Psoas muscle (tissue), 8 donors: ENCODE results near the gene CARD11. TPM values are rescaled to one million over a fixed set of nuclear protein-coding genes. Genes with fewer than 3 reads are reported as not detected.

ENCODE experiments used
- ATAC-seq, 4 donors: fragments of 200-7000 bp; cut with Tn5 transposase; one replicate each; pipeline ENCODE4 v1.9.1; 2020; ENCODE audit warnings: moderate library complexity in 3 of 4, mild to moderate bottlenecking in 2 of 4
- DNase-seq, 2 donors: peaks; one replicate each; pipeline ENCODE4 v3.0.0-alpha.2; 2020
- H3K27ac ChIP-seq: fragments of 200-600 bp; one replicate; pipeline ENCODE4 v1.8.0; 2022
- H3K27me3 ChIP-seq, 3 donors: fragments of 200-600 bp in 1 of 3; one replicate each; pipeline versions ENCODE4 v1.6.1 to v1.8.0; 2013 to 2022; ENCODE audit warnings: low read length in 2 of 3, mild to moderate bottlenecking in 2 of 3, moderate library complexity in 1 of 3; ENCODE audit not compliant: insufficient read depth in 3 of 3
- H3K36me3 ChIP-seq, 2 donors: fragments of 200-600 bp in 1 of 2; one replicate each; pipeline versions ENCODE4 v1.6.1 to v1.8.0; 2013 to 2022; ENCODE audit warnings: low read depth in 1 of 2, mild to moderate bottlenecking in 1 of 2, moderate library complexity in 1 of 2; ENCODE audit not compliant: insufficient read depth in 1 of 2
- H3K4me1 ChIP-seq: fragments of 200-600 bp; one replicate; pipeline ENCODE4 v1.8.0; 2022
- H3K4me3 ChIP-seq: fragments of 200-600 bp; one replicate; pipeline ENCODE4 v1.8.0; 2022; ENCODE audit warnings: mild to moderate bottlenecking
- H3K9me3 ChIP-seq: fragments of 200-600 bp; one replicate; pipeline ENCODE4 v1.8.0; 2022
- WGBS, 3 donors: extraction: QIAGEN DNeasy Blood & Tissue Kit; methylation state at CpG; one replicate each; pipeline versions ENCODE4 v1.1.6 to v1.1.7; 2013; 5-methylcytosine and 5-hydroxymethylcytosine counted together
- intact Hi-C, 2 donors: fragments of 100-400 bp; cut with DNase I; formaldehyde crosslinking; loops; one replicate each; pipeline versions ENCODE4 v1.11.0 to v1.14.2; 2022
- polyA plus RNA-seq, 3 donors: library from polyadenylated mRNA; stranded (reverse); fragments of 200-250 nt; gene quantifications; one replicate each; pipeline ENCODE4 v1.2.3, GENCODE V29; 2013
- total RNA-seq, 4 donors: library from RNA; stranded (reverse); fragmentation: NEBNext Ultra II Directional in 2 of 4; extraction: Animal tissue kit (Norgen Biotek cat#: 25700) in 2 of 4; gene quantifications; one replicate each; pipeline versions ENCODE4 v1.2.1 to v1.2.4, GENCODE V29; 2021 to 2023
- TF ChIP-seq, protein P1 (sequence below): fragments of 200-600 bp; IDR thresholded peaks from one replicate; pipeline ENCODE4 v1.8.0; 2022; ENCODE audit warnings: antibody characterized with exemption
- donor health status: healthy with polysubstance abuse.
- donor health status: DM: no; HTN: no; CAD: no; lungs with moderate emphysema.
- donor health status: Bipolar disorder and iron deficiency.
- donor health status: healthy.
- donor health status: DM: yes; HTN: yes; CAD: no.
- donor health status: DM: no; HTN: no; CAD: no.
- donor health status: DM: no; HTN: no; CAD: no.
- donor health status: DM: yes; HTN: yes; CAD: no.

Gene CARD11
- total and polyA plus RNA-seq, 7 donors: 0.08 to 0.84 (median 0.39) TPM

DNA sequence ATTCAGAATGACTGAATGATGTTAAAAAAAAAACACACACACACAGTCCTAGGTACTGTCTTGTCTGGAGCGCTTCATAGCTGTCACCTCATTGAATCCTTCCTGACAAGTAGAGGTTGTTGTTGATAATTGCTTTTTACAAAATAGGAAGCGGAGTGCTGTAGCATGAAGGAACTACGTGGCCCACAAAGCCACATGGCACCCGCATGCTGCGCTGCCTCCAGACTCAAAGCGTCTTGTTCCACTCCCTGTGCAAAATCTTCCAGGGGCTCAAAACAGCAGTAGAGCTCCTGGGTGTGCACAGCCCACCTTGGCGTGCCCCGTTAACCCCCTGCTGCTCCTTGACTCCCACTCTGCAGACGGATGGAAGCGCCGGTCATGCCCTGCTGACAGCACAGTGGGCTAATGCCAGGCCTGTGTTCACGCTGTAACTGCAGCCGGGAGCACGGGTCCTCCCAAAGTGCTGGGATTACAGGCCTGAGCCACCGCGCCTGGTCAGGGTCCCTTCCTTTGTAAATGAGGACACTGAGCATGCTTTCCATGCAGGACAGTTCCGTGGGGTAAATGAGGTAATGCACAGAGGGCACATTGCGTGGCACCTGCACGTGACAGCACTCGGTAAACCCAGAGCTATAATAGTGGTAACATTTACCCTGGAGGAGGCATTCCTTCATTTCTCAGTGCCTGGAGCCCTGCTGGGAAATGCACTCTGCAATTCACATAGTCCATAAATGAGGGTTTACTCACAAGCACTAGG, 108.5 kb downstream of the CARD11 start:
- Histone ChIP-seq H3K4me3 (no peak overlapping the region), H3K4me1 (no peaks in the 10 kb centered on the region), H3K36me3 (no peaks in the 10 kb centered on the region), H3K27ac (no peak overlapping the region), H3K9me3 (no peaks in the 10 kb centered on the region), H3K27me3 (peaks cover 2 to 57% (median 23%) of the 10 kb centered on the region in 3 donors)
- 65 to 81% (median 73%) methylated on average over 20 of the region's 20 CpGs for WGBS, 3 donors
- ATAC-seq: no peak
- intact Hi-C loops: no loop called here
- TF ChIP-seq, protein P1, sequence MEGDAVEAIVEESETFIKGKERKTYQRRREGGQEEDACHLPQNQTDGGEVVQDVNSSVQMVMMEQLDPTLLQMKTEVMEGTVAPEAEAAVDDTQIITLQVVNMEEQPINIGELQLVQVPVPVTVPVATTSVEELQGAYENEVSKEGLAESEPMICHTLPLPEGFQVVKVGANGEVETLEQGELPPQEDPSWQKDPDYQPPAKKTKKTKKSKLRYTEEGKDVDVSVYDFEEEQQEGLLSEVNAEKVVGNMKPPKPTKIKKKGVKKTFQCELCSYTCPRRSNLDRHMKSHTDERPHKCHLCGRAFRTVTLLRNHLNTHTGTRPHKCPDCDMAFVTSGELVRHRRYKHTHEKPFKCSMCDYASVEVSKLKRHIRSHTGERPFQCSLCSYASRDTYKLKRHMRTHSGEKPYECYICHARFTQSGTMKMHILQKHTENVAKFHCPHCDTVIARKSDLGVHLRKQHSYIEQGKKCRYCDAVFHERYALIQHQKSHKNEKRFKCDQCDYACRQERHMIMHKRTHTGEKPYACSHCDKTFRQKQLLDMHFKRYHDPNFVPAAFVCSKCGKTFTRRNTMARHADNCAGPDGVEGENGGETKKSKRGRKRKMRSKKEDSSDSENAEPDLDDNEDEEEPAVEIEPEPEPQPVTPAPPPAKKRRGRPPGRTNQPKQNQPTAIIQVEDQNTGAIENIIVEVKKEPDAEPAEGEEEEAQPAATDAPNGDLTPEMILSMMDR: no peak
- no peak for DNase-seq

DNA sequence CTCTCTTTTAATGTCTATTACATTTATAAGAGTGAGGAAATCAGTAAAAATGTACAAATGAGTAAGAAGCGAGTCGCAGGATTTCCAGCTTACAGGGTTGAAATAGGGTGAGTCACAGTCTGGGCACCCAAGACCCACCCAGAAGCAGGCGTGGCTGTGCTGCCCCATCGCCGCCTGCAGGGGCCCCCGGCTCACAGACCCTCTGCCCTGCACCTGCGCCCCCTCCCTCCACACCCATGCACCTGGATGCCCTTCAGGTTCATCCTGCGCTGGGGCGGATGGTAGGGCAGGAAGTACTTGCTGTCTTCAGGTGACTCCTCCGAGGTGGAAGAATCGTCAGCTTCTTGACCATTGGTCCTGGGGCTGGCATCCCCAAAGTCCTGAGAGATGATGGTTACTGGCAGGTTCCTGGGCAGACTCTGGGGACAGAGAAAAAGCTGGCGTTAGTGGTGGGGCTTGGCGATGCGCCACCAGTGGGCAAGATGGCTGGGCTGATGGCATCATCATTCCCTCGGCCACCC, 109.4 kb downstream of the CARD11 start:
- DNase-seq: no peak
- 62 to 70% (median 70%) methylated on average over 15 of the region's 15 CpGs for WGBS, 3 donors
- H3K36me3 ChIP-seq: no peaks in the 10 kb centered on the region
- ATAC-seq: no peak
- TF ChIP-seq, protein P1: no peak
- intact Hi-C loops: no loop called here
- no peaks in the 10 kb centered on the region for H3K4me1 ChIP-seq
- peaks cover 2 to 62% (median 30%) of the 10 kb centered on the region in 3 donors for H3K27me3 ChIP-seq
- H3K27ac ChIP-seq: no peak overlapping the region
- H3K9me3 ChIP-seq: no peaks in the 10 kb centered on the region
- no peak overlapping the region for H3K4me3 ChIP-seq

DNA sequence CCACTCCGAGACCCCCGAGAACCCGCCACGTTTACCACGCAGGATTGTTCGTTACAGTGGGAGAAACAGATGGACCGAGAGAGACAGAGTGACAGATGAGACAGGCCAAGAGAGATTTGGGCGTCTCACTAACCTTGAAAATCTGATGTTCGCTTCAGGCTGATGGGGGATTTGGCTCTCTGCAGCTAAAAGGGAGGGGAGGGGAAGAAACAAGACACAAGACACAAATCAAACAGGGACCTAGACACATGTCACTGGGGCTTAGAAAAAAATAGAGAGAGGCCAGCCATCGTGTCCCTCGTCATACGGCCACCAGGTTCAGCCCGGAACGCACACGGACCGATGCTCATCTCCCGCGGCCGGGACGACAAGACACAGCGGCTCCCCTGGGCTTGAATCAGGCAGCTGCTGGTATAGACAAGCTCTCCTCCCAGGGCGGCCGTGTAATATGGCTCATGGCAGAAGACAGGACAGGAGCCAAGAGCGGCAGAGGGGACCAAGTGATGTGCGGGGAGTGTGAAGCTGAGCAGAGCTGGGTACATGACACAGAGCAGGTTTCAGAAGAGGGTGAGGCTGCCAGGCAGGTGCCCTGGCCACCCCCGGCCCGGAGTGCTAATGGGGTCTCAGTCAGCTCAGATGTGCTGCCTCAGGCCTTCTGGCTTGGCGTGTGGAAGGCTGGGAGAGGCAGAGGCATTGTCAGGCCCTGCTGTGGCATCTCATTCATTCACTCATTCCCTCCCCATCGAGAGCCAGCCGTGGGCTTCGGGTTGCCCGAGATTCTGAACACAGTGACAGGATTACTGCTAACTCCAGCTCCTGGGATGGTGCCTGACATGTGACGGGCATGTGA, 111.0 kb downstream of the CARD11 start:
- Histone ChIP-seq H3K4me1 (no peaks in the 10 kb centered on the region), H3K27me3 (peaks cover 2 to 74% (median 28%) of the 10 kb centered on the region in 3 donors), H3K27ac (no peak overlapping the region), H3K36me3 (no peaks in the 10 kb centered on the region), H3K4me3 (no peak overlapping the region), H3K9me3 (no peaks in the 10 kb centered on the region)
- 21 to 36% (median 29%) methylated on average over 33 of the region's 33 CpGs for WGBS, 3 donors
- no peak for ATAC-seq
- TF ChIP-seq, protein P1: no peak
- intact Hi-C loops: no loop called here
- no peak for DNase-seq

DNA sequence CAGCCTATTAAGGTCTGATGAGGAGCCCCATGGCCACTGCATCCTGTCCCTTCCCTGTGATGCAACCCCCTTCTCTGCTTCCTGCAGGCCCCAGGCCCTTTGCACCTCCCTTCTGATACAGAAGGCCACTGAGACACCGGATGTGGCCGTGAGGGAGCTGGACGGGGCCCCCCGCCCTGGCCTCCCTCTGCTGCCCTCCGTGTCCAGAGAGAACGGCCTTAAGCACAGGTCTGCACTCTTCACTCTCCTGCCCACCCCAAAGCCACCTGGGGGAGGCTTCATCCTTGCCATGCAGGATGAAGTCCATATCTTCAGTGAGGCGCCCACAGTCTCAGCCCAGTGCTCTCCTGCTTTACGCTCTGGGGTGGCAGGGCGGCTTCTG, 112.6 kb downstream of the CARD11 start:
- Histone ChIP-seq H3K9me3 (no peaks in the 10 kb centered on the region), H3K4me3 (no peak overlapping the region), H3K4me1 (no peaks in the 10 kb centered on the region), H3K27ac (no peak overlapping the region), H3K27me3 (peaks cover 2 to 68% (median 25%) of the 10 kb centered on the region in 3 donors), H3K36me3 (no peaks in the 10 kb centered on the region)
- intact Hi-C loops: no loop called here
- DNase-seq (no peak), ATAC-seq (no peak)
- 94 to 96% (median 95%) methylated on average over 7 to 9 of the region's 9 CpGs for WGBS, 3 donors
- TF ChIP-seq, protein P1: no peak
